ENCODE data around the gene NAP1L4. TPM values are rescaled to one million over a fixed set of nuclear protein-coding genes. Genes with fewer than 3 reads are reported as not detected.

NAP1L4 gene
- total RNA-seq, 1 donor, result 121 TPM

- TF ChIP-seq, protein P1, sequence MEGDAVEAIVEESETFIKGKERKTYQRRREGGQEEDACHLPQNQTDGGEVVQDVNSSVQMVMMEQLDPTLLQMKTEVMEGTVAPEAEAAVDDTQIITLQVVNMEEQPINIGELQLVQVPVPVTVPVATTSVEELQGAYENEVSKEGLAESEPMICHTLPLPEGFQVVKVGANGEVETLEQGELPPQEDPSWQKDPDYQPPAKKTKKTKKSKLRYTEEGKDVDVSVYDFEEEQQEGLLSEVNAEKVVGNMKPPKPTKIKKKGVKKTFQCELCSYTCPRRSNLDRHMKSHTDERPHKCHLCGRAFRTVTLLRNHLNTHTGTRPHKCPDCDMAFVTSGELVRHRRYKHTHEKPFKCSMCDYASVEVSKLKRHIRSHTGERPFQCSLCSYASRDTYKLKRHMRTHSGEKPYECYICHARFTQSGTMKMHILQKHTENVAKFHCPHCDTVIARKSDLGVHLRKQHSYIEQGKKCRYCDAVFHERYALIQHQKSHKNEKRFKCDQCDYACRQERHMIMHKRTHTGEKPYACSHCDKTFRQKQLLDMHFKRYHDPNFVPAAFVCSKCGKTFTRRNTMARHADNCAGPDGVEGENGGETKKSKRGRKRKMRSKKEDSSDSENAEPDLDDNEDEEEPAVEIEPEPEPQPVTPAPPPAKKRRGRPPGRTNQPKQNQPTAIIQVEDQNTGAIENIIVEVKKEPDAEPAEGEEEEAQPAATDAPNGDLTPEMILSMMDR (IDR thresholded peaks at IDR 0.05; ENCODE audit: insufficient read depth, low read depth, low read length), result no peak
Measured at GRCh38 chr11:2920343-2920742, 71.8 kb downstream of the NAP1L4 start.

GRCh38 chr11:2919837-2920236 lies 72.3 kb downstream of the NAP1L4 start:
- H3K4me3 ChIP-seq (ENCODE audit: low read depth, low read length), result no peak overlapping the region
- DNase-seq (ENCODE audit: low read depth), result no peak
- TF ChIP-seq, protein P1 (IDR thresholded peaks at IDR 0.05; ENCODE audit: insufficient read depth, low read depth, low read length), result no peak

More at GRCh38 chr11:2920343-2920742, 71.8 kb downstream of the NAP1L4 start:
- H3K4me3 ChIP-seq (ENCODE audit: low read depth, low read length), result no peak overlapping the region
- no peak for DNase-seq (ENCODE audit: low read depth)

DNA sequence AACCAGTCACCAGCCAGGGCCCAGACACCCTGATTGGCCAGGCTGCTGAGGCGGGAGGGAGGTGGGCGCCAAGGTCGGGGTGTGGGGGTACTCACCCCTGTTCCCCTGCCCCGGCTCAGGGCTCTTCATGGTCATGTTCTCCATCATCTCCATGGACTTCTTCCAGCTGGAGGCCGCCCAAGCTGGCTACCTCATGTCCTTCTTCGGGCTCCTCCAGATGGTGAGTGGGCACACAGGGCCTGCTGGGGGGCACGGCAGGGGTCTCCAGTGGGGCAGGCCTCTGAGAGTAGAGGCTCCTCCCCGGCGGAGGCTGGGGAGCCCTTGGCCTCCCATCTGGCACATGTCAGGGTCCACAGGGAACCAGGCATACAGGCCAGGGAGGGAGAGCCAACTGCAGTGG lies 72.9 kb downstream of the NAP1L4 start:
- DNase-seq (ENCODE audit: low read depth), result no peak
- TF ChIP-seq, protein P1 (IDR thresholded peaks at IDR 0.05; ENCODE audit: insufficient read depth, low read depth, low read length), result no peak
- no peak overlapping the region for H3K4me3 ChIP-seq (ENCODE audit: low read depth, low read length)

DNA sequence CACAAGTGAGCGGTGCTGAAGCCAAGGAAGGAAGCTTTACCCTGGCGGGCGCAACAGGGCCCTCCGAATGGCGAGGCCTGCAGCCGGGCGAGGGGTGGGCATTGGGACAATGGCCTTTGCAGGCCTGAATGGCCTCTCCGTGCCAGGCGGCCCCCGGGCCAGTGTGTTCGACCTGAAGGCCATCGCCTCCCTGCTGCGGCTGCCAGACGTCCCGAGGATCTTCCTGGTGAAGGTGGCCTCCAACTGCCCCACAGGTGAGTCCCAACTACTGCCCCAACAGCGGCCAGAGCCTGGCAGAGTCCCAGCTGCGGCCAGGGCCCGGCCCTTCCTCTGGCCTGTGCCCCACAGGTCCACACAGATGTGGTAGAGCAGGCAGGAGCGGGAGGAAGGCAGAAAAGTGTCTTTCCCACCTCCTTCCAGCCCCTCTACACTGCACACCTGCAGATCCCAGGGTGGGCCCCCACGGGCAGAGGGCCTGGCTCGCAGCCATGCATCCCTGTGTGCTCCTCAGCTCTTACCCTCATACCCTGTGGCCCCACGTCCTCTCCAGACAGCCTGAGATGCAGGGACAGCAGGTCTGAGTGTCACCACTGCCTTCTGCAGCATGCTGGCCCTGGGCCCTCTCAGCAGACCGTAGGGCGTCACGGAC lies 74.2 kb downstream of the NAP1L4 start:
- no peak for DNase-seq (ENCODE audit: low read depth)
- H3K4me3 ChIP-seq (ENCODE audit: low read depth, low read length), result no peak overlapping the region
- TF ChIP-seq, protein P1 (IDR thresholded peaks at IDR 0.05; ENCODE audit: insufficient read depth, low read depth, low read length), result no peak

DNA sequence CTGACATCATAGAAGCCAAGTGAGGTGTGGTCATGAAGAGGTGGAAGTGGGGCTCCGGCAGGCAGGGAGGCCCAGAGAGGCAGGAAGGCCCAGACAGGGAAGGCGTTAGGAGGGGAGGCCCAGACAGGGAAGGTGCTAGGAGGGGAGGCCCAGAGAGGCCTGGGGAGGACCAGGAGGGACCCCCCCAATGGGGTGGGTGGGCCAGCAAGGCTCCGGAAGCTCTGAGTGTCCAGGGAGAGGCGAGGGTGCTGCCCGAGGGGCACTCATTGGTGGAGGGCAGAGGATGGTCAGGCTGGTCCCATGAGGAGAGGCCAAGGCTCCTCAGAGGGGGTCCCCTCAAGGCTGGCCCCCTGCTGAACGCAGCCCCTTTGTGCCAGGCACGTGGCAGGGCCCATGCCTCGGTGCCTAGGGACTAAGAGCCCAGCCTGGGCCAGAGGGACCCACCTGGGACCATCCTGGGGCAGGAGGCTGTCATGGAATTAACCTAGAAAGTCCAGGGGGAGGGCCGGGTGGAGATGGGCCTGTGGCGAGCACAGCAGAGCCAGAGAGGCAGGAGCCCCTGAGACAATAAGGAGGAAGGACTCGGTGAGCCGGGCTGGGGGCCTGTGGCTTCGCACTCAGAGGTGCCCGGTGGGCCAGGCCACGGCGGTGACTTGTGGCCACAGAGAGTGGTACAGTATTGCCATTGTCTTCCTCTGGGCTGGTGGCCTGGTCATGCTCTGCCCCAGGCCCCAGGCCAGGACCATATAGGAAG lies 75.1 kb downstream of the NAP1L4 start:
- no peak overlapping the region for H3K4me3 ChIP-seq (ENCODE audit: low read depth, low read length)
- DNase-seq (ENCODE audit: low read depth), result no peak

DNA sequence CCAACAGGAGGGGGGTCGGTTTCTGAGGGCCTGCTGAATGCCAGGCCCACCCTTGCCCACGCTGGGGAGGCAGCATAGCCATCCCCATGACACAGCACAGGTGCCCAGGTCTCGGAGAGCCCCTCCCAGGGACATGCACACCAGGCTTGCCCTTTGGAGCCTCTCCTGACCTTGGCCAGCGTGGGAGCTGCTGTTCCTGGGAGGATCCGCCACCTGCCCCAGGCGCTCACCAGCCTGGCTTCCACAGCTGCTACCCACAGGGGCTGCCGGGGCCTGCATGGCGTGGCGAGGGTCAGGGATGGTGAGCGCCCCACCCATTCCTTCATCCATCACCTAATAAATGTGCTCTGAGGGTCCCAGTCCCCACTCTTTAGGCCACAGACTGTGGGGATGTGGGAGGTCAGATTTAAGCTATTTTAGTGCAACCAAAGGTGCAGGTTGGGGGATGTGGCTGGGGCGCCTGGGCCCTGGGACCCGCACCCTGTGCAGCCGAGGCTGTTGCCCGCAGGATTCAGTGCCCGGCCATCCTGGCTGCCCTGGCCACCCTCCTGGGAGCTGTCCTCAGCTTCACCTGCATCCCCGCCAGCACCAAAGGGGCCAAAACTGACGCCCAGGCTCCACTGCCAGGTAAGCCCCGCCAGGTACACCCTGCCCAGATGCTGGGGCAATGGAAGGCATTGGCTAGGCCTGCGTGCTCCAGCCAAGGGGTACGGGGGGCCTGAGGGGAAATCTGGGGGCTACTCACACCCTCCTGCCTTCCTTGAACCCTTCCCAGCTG lies 75.8 kb downstream of the NAP1L4 start:
- no peak for DNase-seq (ENCODE audit: low read depth)
- no peak overlapping the region for H3K4me3 ChIP-seq (ENCODE audit: low read depth, low read length)
- TF ChIP-seq, protein P1 (IDR thresholded peaks at IDR 0.05; ENCODE audit: insufficient read depth, low read depth, low read length), result no peak

More for the DNA sequence above, 75.1 kb downstream of the NAP1L4 start:
- TF ChIP-seq, protein P1 (IDR thresholded peaks at IDR 0.05; ENCODE audit: insufficient read depth, low read depth, low read length), result no peak

Data from fibroblast of villous mesenchyme (primary cell).